GM10248 (cell line): ENCODE results near the gene PARP16.

Experiments
- CTCF ChIA-PET: fragments of 300-600 bp; sonication (Branson Sonifier 250); formaldehyde crosslinking; extraction: SDS; loops from one replicate; lab custom pipeline; 2021; ENCODE audit warnings: antibody characterized with exemption; lab: Yijun Ruan, JAX
- POLR2A ChIA-PET: fragments of 350-650 bp; sonication (Branson Sonifier 250); formaldehyde crosslinking; extraction: SDS; loops from one replicate; lab custom pipeline; 2020; ENCODE audit warnings: antibody characterized with exemption; lab: Yijun Ruan, JAX
- DNase-seq: peaks from one replicate; pipeline ENCODE4 v3.0.0; 2012; ENCODE audit errors: extremely low spot score
- TF ChIP-seq, protein P1 (sequence below): IDR thresholded peaks from 2 replicates; pipeline ENCODE4 v1.5.1; 2012; ENCODE audit warnings: mild to moderate bottlenecking, low read depth; ENCODE audit errors: extremely low read depth, missing control alignments, control extremely low read depth

The PARP16 gene

GRCh38 chr15:65286704-65287519, at the start of gene PARP16:
PARP16 (minus strand) TSS chr15:65286883; CDS start chr15:65286426, 457 bp downstream.
- CTCF ChIA-PET: interaction anchor here (0.7 to 3.2 kb wide), 26 partner anchors 8 to 582 kb away, joined by 3 to 18 read pairs (median 4); partner anchors contain the start of genes RAB11A and RNU5B-1

GRCh38 chr15:65335278-65336055, 48.8 kb upstream of the PARP16 start:
- ChIA-PET POLR2A (no interaction called here), CTCF (interaction anchor here (0.8 to 1.7 kb wide), 4 partner anchors 48 to 65 kb away, joined by 3 to 8 read pairs (median 4); no protein-coding TSS in a partner anchor)
- no peak for DNase-seq
- TF ChIP-seq, protein P1, sequence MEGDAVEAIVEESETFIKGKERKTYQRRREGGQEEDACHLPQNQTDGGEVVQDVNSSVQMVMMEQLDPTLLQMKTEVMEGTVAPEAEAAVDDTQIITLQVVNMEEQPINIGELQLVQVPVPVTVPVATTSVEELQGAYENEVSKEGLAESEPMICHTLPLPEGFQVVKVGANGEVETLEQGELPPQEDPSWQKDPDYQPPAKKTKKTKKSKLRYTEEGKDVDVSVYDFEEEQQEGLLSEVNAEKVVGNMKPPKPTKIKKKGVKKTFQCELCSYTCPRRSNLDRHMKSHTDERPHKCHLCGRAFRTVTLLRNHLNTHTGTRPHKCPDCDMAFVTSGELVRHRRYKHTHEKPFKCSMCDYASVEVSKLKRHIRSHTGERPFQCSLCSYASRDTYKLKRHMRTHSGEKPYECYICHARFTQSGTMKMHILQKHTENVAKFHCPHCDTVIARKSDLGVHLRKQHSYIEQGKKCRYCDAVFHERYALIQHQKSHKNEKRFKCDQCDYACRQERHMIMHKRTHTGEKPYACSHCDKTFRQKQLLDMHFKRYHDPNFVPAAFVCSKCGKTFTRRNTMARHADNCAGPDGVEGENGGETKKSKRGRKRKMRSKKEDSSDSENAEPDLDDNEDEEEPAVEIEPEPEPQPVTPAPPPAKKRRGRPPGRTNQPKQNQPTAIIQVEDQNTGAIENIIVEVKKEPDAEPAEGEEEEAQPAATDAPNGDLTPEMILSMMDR: no peak

More at GRCh38 chr15:65286704-65287519, at the start of gene PARP16:
- DNase-seq: peak; percentile 92
- POLR2A ChIA-PET: interaction anchor here (0.5 to 6.5 kb wide), 6 partner anchors 10 to 1775 kb away, joined by 4 to 81 read pairs (median 6); partner anchors contain the start of genes CLPX and RNU5B-1
- TF ChIP-seq, protein P1: peak; percentile 60

DNA sequence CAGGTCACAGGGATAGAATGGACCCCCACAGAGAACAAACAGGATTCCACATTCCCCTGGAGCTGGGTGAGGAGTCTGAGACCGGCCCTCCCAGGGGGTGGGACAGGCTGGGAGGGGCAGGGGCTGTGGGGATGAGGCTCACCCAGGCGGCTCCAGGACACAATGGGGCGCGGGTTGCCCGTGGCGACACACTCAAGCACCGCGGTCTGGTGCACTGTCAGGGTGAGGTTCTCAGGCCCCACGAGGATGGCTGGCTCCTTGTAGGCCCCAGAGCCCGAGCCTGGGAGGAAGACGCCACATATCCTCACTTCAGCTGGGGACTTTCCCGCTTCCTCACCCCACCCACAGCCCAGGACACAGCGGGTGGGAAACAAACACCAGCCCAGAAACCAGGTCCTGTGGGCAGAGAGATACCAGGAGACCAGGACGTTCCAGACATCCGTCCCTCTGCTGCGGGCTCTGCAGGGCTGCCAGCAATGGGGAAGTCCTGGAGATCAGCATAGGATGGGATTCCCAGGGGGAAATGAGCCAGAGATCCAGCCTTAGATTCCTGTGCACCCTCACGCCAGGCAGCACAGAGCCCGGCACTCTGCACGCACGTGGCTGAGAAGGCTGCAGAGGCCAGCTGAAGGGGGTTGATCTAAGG, 48.0 kb upstream of the PARP16 start:
- TF ChIP-seq, protein P1: no peak
- DNase-seq: no peak
- CTCF ChIA-PET: no interaction called here
- POLR2A ChIA-PET: no interaction called here

GRCh38 chr15:65333856-65334255, 47.2 kb upstream of the PARP16 start:
- DNase-seq: no peak
- POLR2A ChIA-PET: no interaction called here
- TF ChIP-seq, protein P1: no peak
- CTCF ChIA-PET: no interaction called here

DNA sequence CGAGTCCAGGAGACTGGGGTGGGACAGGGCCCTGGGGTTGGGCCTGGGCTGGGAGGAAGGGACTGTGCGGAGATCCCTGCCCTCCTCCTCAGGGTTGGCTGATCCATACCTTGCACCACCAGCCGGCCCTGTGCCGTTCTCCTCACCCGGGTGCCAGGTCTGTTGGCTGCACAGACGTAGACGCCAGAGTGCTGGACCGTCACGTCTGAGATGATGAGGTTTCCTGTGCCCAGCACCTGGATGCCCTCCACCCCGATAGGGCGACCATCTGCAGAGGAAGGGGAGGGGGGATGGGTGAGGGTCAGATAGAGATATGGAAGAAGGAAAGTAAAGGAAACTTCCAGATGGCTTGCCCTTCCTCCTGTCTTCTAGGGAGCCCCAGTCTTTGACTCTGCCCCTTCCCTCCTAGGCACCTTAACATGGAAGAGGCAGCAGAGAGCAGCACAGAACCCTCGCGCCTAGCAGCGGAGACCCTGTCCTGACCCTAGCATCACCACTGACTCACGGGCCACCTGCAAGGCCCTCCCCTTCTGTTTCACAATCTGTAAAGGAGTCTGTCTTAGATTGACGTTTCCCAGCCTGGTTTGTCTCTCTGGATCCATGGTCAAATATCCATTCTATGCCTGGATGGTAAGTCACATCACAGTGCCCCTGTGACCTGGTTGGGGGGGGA, 46.6 kb upstream of the PARP16 start:
- ChIA-PET POLR2A (no interaction called here), CTCF (interaction anchor here (1.3 kb wide), 1 partner anchor 67 kb away, joined by 4 read pairs; no protein-coding TSS in a partner anchor)
- DNase-seq: no peak
- TF ChIP-seq, protein P1: no peak
